Panc1 (cell line): ENCODE results near the gene CDK5RAP3. TPM values are rescaled to one million over a fixed set of nuclear protein-coding genes. Genes with fewer than 3 reads are reported as not detected.

Experiments used
- ATAC-seq: fragments of 200-7000 bp; cut with Tn5 transposase; 2 replicates; pipeline ENCODE4 v1.9.1; 2020; ENCODE audit warnings: mild to moderate bottlenecking, moderate library complexity
- BruUV-seq: library from RNA; stranded (reverse); fragments of 400-500 nt; replicated peaks from 2 replicates; lab custom pipeline; 2021; lab: Mats Ljungman, UMichigan
- CTCF ChIA-PET: fragments of 300-600 bp; sonication (Branson Sonifier 250); formaldehyde crosslinking; loops from one replicate; lab custom pipeline; 2022; ENCODE audit warnings: antibody characterized with exemption; lab: Charles Lee
- POLR2A ChIA-PET: fragments of 300-600 bp; sonication (Branson Sonifier 250); formaldehyde crosslinking; loops from one replicate; lab custom pipeline; 2022; ENCODE audit warnings: antibody characterized with exemption; lab: Charles Lee
- DNase-seq: peaks from one replicate; pipeline ENCODE4 v3.0.0-alpha.2; 2010; ENCODE audit warnings: low read depth, low spot score
- H3K27ac ChIP-seq: 2 replicates; pipeline ENCODE4 v1.5.1; 2011; ENCODE audit warnings: mild to moderate bottlenecking, low read length, inconsistent platforms
- H3K27me3 ChIP-seq: fragments of 200-500 bp; sonication (Bioruptor generic); 2 replicates; pipeline ENCODE4 v1.6.0; 2014; ENCODE audit warnings: low read length, inconsistent platforms; ENCODE audit not compliant: control insufficient read depth, insufficient read depth
- H3K36me3 ChIP-seq: fragments of 200-500 bp; sonication (Bioruptor generic); 2 replicates; pipeline ENCODE4 v1.5.1; 2014; ENCODE audit warnings: inconsistent platforms, mild to moderate bottlenecking, low read length, moderate library complexity; ENCODE audit not compliant: control insufficient read depth, insufficient read depth
- H3K4me1 ChIP-seq: 2 replicates; pipeline ENCODE4 v1.5.1; 2011; ENCODE audit warnings: inconsistent platforms, mild to moderate bottlenecking, low read length, moderate library complexity; ENCODE audit not compliant: control insufficient read depth, insufficient read depth
- H3K4me3 ChIP-seq, 2 experiments: 2 replicates each; pipeline ENCODE4 v1.5.1; 2011 to 2012; ENCODE audit warnings: low read depth in 2 of 2, low read length in 2 of 2, mild to moderate bottlenecking in 2 of 2, inconsistent platforms in 1 of 2, moderate library complexity in 1 of 2
- H3K9me3 ChIP-seq: fragments of 200-500 bp; sonication (Bioruptor generic); 2 replicates; pipeline ENCODE4 v1.5.1; 2014; ENCODE audit warnings: low read depth, mild to moderate bottlenecking, inconsistent platforms, low read length, moderate library complexity; ENCODE audit not compliant: control insufficient read depth, insufficient read depth
- POLR2AphosphoS5 ChIP-seq: IDR thresholded peaks from 2 replicates; pipeline ENCODE4 v1.6.1; 2012; ENCODE audit warnings: mild to moderate bottlenecking, low read depth, low read length, moderate library complexity
- SIN3A ChIP-seq: IDR thresholded peaks from 2 replicates; pipeline ENCODE4 v1.6.1; 2012; ENCODE audit warnings: low read depth, mild to moderate bottlenecking, low read length, moderate library complexity, borderline replicate concordance; ENCODE audit not compliant: insufficient read depth
- TCF7L2 ChIP-seq: IDR thresholded peaks from 2 replicates; pipeline ENCODE4 v1.6.1; 2011; ENCODE audit warnings: mild to moderate bottlenecking, low read depth, low read length, inconsistent platforms
- in situ Hi-C: cut with HindIII; loops from 2 replicates; pipeline ENCODE4 v1.10.0; 2016; ENCODE audit warnings: low sequenced_read_pairs, low pct_unique_long_range_greater_than_20kb
- intact Hi-C: fragments of 100-400 bp; cut with micrococcal nuclease; formaldehyde crosslinking; loops from one replicate; pipeline ENCODE4 v1.10.0; 2022; ENCODE audit not compliant: unreplicated experiment
- total RNA-seq: library from RNA; stranded (reverse); gene quantifications from one replicate; pipeline ENCODE4 v1.2.1, GENCODE V29; 2021; ENCODE audit not compliant: unreplicated experiment
- TF ChIP-seq, protein P1 (sequence below), 2 experiments: IDR thresholded peaks; 2 replicates each; pipeline ENCODE4 v1.6.1; 2011 to 2012; ENCODE audit warnings: low read depth in 2 of 2, control low read depth in 1 of 2, low read length in 1 of 2, mild to moderate bottlenecking in 1 of 2, moderate library complexity in 1 of 2; ENCODE audit not compliant: insufficient read depth in 1 of 2
- TF ChIP-seq, protein P2 (sequence below): fragments of 450-650 bp; IDR thresholded peaks from 2 replicates; pipeline ENCODE4 v1.5.1; 2017; ENCODE audit warnings: mild to moderate bottlenecking

Gene CDK5RAP3
- total RNA-seq, 1 experiment from 2014 or later, result 193 TPM

DNA sequence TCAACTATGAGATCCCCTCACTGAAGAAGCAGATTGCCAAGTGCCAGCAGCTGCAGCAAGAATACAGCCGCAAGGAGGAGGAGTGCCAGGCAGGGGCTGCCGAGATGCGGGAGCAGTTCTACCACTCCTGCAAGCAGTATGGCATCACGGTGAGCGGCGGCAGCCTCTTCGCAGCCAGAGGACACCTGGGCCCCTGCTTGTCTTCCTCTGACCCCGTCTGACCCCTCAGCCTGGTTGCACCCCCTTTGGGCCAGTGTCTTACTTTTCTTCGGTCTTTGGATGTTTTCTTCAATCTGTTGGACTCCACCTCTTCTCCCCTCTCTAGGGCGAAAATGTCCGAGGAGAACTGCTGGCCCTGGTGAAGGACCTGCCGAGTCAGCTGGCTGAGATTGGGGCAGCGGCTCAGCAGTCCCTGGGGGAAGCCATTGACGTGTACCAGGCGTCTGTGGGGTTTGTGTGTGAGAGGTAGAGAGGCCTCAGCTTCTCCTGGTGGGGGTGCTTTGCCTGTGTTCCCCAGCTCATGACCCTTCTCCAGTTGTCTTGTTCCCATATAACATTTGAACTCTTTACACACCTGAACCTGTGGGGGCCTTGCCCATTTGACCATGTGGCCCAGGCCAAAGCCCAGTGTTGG is 4.4 kb downstream of the CDK5RAP3 start:
- Histone ChIP-seq H3K36me3 (peaks cover 4% of the 10 kb centered on the region; the same call in 1 of the 2 replicates), H3K4me1 (peaks cover 9% of the 10 kb centered on the region), H3K27ac (no peak overlapping the region), H3K27me3 (no peaks in the 10 kb centered on the region), H3K9me3 (no peaks in the 10 kb centered on the region), H3K4me3 (no peak overlapping the region)
- in situ Hi-C loops, result no loop called here
- TF ChIP-seq, protein P1, sequence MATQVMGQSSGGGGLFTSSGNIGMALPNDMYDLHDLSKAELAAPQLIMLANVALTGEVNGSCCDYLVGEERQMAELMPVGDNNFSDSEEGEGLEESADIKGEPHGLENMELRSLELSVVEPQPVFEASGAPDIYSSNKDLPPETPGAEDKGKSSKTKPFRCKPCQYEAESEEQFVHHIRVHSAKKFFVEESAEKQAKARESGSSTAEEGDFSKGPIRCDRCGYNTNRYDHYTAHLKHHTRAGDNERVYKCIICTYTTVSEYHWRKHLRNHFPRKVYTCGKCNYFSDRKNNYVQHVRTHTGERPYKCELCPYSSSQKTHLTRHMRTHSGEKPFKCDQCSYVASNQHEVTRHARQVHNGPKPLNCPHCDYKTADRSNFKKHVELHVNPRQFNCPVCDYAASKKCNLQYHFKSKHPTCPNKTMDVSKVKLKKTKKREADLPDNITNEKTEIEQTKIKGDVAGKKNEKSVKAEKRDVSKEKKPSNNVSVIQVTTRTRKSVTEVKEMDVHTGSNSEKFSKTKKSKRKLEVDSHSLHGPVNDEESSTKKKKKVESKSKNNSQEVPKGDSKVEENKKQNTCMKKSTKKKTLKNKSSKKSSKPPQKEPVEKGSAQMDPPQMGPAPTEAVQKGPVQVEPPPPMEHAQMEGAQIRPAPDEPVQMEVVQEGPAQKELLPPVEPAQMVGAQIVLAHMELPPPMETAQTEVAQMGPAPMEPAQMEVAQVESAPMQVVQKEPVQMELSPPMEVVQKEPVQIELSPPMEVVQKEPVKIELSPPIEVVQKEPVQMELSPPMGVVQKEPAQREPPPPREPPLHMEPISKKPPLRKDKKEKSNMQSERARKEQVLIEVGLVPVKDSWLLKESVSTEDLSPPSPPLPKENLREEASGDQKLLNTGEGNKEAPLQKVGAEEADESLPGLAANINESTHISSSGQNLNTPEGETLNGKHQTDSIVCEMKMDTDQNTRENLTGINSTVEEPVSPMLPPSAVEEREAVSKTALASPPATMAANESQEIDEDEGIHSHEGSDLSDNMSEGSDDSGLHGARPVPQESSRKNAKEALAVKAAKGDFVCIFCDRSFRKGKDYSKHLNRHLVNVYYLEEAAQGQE (IDR thresholded peaks at IDR 0.05; ENCODE audit: insufficient read depth in 1 of 2, low read depth in 2 of 2, low read length in 1 of 2), result no peak
- ChIA-PET POLR2A (no interaction called here), CTCF (no interaction called here)
- intact Hi-C loops, result loop anchor here (2.0 kb wide), 1 partner anchor 19 kb away; no protein-coding TSS in a partner anchor
- BruUV-seq, result no TSS peak
- DNase-seq (no peak), ATAC-seq (no peak)

DNA sequence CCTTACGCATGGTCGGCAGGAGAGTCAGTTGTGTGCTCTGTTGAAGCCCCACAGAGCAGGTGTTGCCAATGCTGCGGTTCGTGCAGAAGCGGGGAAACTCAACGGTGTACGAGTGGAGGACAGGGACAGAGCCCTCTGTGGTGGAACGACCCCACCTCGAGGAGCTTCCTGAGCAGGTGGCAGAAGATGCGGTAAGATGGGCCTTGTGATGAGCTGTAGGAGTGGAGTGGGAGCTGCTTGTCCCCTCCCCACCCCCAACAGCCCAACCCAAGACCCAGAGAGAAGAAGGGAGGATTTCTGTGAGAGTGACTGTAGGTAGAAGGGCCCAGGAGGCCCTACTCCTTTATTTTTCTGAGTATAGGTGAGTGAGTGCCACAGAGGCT is 4.9 kb downstream of the CDK5RAP3 start:
- intact Hi-C loops, result loop anchor here (2.0 kb wide), 1 partner anchor 19 kb away; no protein-coding TSS in a partner anchor
- H3K4me1 ChIP-seq, result peaks cover 8% of the 10 kb centered on the region
- H3K27me3 ChIP-seq, result no peaks in the 10 kb centered on the region
- H3K9me3 ChIP-seq, result no peaks in the 10 kb centered on the region
- H3K36me3 ChIP-seq, result peaks cover 4% of the 10 kb centered on the region; the same call in 1 of the 2 replicates
- ChIA-PET CTCF (interaction anchor here (1.1 to 1.5 kb wide), 2 partner anchors 42 to 45 kb away, joined by 3 to 4 read pairs; no protein-coding TSS in a partner anchor), POLR2A (no interaction called here)
- in situ Hi-C loops, result no loop called here
- ATAC-seq (no peak), DNase-seq (no peak)
- no TSS peak for BruUV-seq
- H3K4me3 ChIP-seq, result no peak overlapping the region
- TF ChIP-seq TCF7L2, result no peak
- TF ChIP-seq SIN3A, result no peak
- no peak for TF ChIP-seq POLR2AphosphoS5
- TF ChIP-seq, protein P2, sequence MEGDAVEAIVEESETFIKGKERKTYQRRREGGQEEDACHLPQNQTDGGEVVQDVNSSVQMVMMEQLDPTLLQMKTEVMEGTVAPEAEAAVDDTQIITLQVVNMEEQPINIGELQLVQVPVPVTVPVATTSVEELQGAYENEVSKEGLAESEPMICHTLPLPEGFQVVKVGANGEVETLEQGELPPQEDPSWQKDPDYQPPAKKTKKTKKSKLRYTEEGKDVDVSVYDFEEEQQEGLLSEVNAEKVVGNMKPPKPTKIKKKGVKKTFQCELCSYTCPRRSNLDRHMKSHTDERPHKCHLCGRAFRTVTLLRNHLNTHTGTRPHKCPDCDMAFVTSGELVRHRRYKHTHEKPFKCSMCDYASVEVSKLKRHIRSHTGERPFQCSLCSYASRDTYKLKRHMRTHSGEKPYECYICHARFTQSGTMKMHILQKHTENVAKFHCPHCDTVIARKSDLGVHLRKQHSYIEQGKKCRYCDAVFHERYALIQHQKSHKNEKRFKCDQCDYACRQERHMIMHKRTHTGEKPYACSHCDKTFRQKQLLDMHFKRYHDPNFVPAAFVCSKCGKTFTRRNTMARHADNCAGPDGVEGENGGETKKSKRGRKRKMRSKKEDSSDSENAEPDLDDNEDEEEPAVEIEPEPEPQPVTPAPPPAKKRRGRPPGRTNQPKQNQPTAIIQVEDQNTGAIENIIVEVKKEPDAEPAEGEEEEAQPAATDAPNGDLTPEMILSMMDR, result no peak
- TF ChIP-seq, protein P1 (IDR thresholded peaks at IDR 0.05; ENCODE audit: insufficient read depth in 1 of 2, low read depth in 2 of 2, low read length in 1 of 2), result no peak
- no peak overlapping the region for H3K27ac ChIP-seq
